GM19324 (cell line): ENCODE measurements around the gene FHOD3.

ENCODE experiments used
- ATAC-seq: cut with Tn5 transposase; IDR thresholded peaks from one replicate; pipeline ENCODE4 v1.9.1; 2021; ENCODE audit warnings: mild to moderate bottlenecking, moderate library complexity; ENCODE audit not compliant: unreplicated experiment, low FRiP score

Gene FHOD3

DNA sequence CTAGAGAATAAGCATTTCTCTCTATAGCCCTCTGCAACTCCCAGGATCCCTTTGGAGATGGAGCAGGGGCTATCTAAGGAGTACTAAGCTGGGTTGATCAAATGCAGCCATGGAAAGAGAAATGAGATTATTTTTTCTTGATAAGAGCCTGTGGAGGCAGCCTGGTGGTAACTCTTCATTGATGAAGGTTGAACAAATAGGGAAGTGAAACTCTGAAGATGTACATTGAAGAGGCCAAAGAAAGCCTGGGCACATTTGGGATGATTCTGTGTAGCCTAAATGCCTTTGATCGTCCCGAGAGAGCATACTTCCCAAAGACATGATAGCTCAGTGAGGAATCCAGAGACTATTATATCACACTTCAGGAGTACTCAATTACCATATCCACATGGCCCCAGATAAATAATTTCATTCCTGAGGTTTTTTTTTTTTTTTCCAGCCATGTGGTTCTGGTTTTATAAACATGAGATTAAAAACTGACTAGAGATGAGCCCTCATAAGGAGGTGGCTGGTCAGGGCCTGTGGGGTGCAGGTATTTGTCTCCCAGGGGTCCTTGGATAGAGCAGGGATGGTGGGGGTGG lies 338.8 kb downstream of the FHOD3 start:
- ATAC-seq = peak; percentile 41

DNA sequence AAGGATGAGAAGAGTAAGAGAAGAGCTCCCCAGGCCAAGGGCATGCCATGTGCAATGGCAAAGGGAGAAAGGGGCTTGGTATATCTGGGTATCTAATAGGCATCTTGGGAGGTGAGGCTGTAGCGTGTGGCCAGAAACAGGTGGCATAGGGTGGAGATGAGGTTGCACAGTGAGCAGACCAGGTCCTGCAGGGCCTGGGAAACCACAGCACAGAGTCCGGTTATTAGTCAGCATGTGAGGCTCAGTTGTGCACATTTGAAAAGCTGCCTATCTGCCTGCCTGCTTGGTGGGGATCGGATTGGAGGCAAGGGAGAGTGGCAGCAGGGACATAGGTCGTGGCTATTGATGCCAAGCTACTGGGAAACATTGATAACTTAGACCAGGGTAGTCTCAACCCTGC lies 340.7 kb downstream of the FHOD3 start:
- ATAC-seq = peak; percentile 81

DNA sequence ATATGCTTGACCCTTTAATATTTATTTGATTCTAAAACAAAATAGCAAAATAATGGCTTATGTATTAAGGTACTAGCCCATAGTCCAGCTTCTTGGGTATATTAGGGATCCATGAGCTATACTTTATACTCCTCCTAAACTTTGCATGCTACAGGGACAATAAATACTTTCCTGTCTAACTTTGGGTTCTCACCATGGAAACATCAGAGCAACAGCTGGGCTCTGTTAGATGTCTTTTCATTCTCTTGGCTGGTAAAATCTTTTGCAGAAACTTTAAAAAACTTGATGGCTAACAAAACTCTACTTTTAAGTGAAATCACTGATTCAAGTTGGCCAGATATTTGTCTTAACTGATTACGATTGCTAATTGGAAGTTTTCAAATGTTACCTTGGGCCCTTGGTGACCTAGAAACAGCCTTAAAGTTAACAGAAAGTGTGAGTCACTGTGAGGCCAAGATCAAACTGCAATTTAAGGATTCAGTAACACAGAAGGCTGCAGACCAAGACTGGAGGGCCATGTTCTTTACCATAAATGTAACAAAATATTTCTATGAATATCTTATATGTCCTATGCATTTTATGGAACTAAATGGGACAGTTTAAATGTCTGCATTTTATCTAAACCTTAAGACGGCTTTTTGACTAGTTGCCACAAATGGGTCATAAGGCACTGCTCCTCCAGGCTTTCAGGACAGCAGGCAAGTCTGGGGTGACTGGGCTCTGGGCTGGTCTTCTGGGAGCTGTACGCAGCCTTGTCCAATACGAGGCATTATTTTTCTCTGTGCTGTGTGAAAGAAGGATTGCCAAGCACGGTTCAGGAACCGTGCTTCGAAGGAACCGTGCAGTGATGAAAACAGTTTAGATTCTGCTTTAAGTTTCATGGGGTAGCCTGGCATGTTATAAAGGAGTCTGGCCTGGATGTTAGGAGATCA lies 342.8 kb downstream of the FHOD3 start:
- ATAC-seq = no peak

DNA sequence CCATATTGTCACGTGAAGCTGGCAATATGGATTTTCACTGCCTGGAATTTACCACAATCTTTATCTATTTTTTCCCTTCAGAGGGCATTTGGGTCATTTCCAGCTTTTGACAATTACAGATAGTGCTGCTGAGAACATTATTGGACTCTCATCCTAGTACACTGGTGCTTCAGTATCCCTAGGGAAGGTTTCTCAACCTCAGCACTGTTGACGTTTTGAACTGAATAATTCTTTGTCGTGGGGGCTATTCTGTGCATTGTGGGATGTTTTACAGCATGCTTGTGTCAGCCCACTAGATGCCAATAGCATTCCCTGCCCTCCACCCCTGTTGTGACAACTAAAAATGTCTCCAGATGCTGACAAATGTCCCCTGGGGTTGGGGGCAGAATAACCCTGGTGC lies 345.5 kb downstream of the FHOD3 start:
- no peak for ATAC-seq

DNA sequence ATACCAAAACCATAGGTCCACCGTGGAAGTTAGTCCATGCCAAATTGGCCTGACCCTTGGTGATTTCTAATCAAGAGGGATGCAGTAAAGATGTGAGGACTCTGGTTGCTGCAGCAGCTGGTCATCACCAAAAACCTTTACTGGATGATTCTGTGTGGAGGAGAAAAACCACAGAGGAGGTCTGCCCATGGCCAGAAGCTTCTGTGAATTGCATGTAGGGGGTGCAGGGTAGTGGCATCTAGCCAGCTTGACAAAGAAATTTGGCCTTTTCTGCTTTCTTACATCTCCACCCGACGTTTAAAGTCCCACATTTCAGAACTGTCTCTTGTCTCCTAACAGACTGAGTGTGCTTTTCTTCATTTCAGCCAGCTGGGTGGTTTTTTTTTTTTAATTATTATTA lies 351.3 kb downstream of the FHOD3 start:
- no peak for ATAC-seq

DNA sequence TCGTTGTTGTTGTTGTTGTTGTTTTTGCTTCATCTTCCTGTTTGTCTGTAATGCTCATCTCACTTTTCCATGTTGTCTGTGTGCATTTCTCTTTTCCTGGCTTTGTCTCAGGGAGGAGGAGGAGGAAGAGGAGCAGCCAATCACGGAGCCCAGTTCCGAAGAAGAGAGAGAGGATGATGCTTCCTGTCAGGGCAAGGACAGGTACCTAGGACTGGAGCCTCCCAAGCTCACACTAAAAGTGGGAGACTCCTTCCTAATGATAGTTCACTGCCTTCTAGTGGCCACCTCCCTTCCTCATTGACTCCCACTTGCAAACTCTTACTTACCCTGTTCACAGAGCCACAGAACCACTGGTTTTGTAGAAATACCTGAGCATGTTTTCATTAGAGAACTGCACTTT lies 351.7 kb downstream of the FHOD3 start:
- ATAC-seq = no peak

DNA sequence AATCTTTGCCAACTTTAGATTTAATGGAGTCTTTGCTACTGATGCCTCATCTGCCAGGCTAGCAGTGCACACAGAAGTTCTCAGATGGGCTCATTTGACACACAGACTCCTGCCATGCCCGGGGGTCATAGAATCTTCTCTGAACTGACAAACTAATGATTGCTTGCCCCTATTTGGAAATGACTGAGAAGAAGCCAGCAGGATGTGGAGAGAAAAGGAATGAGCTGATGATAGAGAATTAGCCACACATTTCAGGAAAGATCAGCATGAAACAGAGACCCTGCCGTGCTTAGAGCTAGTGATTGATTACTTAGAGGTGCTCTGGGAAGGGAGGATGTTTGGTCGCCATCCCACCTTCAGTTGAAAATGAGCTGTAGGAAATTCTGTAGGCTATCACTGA lies 352.8 kb downstream of the FHOD3 start:
- no peak for ATAC-seq

DNA sequence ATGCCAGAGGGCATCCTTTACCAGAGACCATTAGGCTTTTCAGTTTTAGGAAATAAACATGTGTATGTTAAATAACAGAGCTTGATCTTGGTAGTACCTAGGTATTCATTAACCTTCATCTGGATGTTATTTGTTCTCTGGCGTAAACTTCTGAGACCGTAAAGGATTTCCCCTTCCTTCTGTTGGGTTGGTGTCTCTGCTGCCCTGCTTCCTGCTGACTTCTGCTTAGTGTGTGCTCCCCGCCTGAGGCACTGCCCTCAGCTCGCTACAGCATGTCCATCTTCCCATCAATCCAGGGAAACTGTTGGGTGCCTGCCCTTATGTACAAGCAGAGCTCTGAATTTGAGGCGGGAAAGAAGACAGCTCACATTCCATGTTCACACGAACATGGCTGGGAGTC lies 353.4 kb downstream of the FHOD3 start:
- peak; percentile 48 for ATAC-seq

DNA sequence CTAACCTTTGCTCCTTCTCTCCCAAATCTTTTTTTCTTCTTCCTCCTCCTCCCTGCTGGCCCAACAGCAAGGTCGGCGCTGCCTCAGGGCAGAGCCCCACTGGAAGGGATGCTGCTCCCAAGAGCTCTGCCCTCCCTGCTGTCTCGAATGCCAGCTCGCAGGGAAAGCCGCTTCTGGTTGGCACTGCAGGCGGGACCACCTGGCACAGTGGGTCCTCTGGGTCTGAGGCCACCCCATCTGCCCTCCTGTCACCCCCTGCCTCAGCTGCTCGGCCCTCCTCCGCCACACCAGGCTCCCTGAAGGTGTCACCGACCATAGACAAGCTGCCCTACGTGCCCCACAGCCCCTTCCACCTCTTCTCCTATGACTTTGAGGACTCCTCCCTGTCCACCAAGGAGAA lies 355.0 kb downstream of the FHOD3 start:
- no peak for ATAC-seq

DNA sequence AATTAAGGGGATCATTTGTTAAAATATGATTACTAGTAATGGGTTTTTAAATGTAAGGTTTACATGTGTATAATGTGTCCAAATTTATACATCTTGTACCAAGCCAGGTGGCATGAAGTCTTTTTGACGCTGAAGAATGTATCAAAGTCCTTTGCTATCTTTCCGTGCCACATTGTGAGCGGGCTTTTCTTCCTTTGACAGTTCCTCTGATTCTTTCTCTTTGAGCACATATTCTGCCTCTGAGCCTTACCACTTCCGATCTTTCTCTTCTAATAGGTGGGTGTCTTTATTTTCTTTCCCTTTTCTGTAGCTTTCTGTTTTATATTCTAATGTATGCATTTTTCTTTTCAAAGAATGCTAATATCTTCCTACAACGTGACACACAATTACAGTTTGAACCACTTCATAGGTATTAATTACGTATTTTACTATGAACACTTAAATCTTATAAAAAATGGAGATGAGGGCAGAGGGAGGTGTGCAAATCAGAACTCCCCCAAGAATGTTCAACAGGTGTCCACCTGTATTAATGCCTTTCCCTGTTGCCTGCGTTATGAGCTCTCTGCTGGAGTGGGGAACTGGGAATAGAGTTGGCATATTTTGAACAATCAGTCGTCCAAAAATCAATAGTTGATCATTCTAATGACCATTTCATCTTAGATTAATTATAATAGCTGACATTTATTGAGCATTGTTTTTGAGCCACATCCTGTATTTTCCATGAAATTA lies 355.8 kb downstream of the FHOD3 start:
- no peak for ATAC-seq

DNA sequence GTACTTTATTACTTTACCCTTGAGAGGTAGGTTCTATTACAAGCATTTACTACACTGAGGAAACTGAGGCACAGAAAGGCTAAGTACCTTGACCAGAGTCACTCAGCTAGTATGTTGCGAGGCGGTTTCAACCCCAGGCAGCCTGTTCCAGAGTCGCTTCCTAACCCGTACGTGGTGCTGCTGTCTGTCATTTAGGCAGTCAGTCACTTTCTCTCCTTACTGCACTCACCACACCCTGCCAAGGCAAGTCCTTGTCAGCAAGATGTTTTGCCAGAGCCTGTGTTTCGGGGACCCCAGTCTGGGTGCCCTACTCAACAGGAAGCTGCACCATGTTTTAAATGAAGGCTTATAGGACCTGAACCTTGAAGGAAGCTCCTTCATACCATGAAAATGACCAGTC lies 356.4 kb downstream of the FHOD3 start:
- no peak for ATAC-seq

DNA sequence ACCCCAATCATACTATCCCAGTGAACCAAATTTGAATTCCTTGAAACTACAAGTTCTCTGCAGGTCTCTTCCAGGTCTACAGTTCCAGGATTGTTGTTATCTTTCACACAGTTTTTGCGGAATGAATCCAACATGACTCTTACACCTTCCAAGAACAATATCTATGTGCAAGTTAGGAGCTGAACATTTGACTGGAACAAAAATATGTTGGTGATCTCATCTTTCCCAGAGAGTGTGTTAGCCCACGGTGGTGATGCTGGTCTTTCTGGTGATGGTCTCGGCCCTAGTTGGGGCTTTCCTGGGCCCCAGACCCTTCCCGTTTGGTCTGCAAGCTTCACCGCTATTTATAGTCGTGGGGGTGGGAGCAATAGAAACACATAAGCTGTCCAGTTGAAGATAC lies 357.6 kb downstream of the FHOD3 start:
- ATAC-seq = no peak

DNA sequence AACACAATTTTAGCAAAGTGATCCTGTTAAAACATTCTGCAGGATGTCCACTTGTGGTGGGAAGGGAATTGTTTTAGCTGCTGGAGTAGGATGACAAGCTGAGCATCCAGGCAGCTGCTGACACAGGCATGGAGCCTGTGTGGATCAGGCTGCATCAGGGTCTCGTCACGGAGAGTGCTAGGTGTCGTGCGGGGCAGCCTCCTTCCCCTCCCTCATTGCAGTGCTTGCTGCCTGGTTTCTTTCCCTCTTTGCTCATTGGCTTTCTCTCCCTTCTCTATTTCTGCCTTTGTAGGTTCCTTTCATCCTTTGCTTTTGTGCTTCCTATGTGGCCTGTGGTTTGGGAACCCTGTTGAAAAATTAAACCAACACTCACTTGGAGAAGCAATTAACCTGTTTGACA lies 358.4 kb downstream of the FHOD3 start:
- ATAC-seq = no peak

DNA sequence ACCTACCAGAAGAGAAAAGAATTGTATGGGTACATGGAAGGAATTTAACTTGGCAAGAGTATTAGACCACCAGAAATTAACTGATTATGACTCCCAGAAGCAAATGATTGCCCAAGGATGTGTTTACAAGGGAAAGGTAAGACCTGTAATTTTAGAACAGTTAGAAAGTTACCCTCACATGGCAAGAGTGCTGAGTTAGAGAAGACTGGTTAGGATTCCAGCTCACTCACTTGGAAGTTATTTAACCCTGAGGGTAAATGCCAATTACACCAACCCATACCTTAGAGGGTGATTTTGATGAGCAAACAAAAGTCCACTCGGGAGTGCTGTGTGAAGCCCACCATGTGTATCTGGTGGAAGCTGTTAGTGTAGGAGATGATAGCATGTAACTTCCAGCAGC lies 361.1 kb downstream of the FHOD3 start:
- ATAC-seq = no peak

DNA sequence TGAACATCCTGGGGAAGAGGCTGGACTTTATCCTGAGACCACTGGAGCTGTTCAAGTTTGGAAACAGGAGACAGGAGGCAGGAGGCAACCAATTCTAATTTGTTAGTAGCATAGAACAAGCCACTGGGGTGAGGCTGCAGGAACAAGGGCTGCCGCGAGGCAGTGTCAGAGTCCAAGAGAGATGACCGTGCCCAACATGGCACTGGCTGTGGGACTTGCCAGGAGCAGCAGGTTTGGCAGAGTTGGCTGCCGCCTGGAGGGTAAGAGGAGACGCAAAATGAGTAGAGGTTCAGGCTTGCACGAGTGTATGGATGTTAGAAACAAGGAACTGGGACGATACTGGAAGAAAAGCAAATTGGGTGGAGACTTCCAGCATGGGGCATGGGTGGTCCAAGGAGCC lies 362.8 kb downstream of the FHOD3 start:
- ATAC-seq = no peak

DNA sequence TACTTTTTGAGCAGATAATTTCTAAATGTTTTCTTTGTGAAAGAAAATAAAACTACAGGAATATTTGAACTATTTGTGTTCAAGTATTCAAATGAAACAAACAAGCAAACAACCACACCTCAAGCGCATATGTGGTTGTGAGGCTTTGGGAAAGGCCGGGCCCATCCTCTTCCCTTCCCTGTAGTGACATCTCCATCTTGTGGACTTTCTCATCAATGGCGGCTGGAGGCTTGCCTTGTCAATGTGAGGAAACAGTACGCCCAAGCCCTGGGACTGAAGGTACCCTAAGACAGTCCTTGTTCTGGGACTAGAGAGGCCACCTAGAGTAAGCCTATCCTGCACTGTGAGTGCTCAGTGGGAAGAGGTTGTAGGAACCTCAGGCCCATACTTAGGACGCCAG lies 364.5 kb downstream of the FHOD3 start:
- no peak for ATAC-seq

DNA sequence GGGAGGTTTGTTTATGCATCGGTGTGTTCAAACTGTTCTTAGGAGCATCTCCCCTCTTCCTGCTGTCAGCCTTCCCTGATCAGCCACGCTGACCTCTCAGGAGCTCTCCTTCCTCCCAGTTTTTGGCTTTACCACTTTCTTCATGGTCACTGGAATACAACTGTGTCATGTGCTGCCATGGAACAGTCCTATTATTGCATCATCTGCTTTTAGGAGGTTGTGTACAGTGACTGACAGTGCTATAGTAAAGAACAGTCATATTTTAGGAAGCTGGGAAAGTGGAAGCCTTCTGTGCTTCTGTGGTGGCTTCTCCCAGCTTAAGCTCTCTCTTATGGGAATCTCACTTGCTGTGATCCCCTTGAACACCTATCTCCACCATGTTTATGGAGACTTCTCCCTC lies 365.8 kb downstream of the FHOD3 start:
- ATAC-seq = no peak

DNA sequence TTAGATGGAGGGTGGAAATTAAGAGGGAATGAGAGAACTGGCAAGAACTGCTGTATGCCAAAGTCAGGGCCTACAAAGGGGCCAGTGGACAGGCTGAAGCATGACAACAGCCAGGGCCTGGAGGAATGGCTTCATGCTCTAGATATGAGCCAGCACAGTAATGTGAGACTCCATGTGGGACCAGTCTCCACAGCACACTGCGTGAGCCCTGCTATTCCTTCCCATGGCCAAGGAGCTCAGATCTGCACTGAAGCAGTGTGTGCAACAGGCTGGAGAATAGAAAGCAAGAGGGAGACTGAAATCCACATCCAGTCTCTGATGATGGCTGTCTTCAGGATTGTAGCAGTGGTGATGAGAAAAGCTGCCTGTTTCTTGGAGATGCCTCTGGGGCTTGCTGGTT lies 368.4 kb downstream of the FHOD3 start:
- ATAC-seq = no peak

DNA sequence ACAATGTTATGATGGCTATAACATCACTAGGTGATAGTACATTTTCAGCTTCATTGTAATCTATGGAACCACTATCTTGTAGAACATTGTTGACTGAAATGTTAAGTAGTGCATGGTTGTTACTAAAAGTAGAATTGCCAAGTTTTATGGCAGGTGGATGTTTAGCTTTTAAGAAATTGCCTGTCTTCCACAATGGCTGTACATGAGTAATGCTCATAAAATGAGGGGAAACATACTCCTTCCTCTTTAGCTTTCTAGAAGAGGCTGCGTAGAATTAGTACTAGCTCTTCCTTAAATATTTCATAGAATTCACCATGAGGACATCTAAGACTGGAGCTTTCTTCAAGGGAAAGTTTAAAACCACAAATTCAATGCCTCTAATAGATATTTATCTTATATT lies 370.3 kb downstream of the FHOD3 start:
- ATAC-seq = no peak

DNA sequence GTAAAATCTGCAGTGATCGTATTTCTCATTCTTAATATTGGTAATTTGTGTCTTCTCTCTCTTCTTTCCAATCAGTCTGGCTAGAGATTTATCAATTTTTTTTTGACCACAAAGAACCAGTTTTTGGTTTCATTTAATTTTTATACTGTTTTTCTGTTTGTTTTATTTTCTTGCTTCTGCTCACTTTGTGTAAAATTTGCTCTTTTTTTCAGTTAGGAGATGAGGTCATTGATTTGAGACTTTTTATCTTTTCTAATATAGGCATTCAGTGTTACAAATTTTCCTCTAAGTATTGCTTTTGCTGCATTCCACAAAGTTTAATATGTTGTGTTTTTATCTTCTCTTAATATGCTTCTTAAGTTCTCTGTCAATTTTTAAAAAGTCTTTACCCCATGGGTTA lies 370.8 kb downstream of the FHOD3 start:
- no peak for ATAC-seq
